ENCODE results near the gene PAIP2. TPM values are rescaled to one million over a fixed set of nuclear protein-coding genes. Genes with fewer than 3 reads are reported as not detected.
A peak's percentile ranks its signal among the peaks of the same experiment; 100 is the strongest.

PAIP2 gene
- total and polyA plus RNA-seq, 11 donors: 93.2 to 154 (median 132) TPM

- ATAC-seq (no peak), DNase-seq (no peak)
- WGBS, 4 donors: 57 to 74% (median 69%) methylated on average over 7 of the region's 7 CpGs
- no peaks in the 10 kb centered on the region for H3K27me3 ChIP-seq
- no peaks in the 10 kb centered on the region for H3K9me3 ChIP-seq
- peaks cover 0 to 28% (median 15%) of the 10 kb centered on the region in 12 donors for H3K4me1 ChIP-seq
- intact Hi-C loops (cut with DNase I): loop anchor here in 1 of 10 donors (5.0 kb wide), 1 partner anchor 60 kb away; the partner anchor contains the start of gene PAIP2
- peak overlapping the region in 7 of 12 donors; percentile 87 to 96 (median 92) for H3K27ac ChIP-seq
- no peak overlapping the region for H3K4me3 ChIP-seq
- TF ChIP-seq POLR2A (IDR thresholded peaks at IDR 0.05): no peak
- TF ChIP-seq, protein P1, sequence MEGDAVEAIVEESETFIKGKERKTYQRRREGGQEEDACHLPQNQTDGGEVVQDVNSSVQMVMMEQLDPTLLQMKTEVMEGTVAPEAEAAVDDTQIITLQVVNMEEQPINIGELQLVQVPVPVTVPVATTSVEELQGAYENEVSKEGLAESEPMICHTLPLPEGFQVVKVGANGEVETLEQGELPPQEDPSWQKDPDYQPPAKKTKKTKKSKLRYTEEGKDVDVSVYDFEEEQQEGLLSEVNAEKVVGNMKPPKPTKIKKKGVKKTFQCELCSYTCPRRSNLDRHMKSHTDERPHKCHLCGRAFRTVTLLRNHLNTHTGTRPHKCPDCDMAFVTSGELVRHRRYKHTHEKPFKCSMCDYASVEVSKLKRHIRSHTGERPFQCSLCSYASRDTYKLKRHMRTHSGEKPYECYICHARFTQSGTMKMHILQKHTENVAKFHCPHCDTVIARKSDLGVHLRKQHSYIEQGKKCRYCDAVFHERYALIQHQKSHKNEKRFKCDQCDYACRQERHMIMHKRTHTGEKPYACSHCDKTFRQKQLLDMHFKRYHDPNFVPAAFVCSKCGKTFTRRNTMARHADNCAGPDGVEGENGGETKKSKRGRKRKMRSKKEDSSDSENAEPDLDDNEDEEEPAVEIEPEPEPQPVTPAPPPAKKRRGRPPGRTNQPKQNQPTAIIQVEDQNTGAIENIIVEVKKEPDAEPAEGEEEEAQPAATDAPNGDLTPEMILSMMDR (IDR thresholded peaks at IDR 0.05): peak in 10 of 12 donors; percentile 13 to 44 (median 28)
- H3K36me3 ChIP-seq: peaks cover 0 to 12% (median 0%) of the 10 kb centered on the region in 9 donors
Measured at GRCh38 chr5:139402561-139403158, 61.0 kb downstream of the PAIP2 start.

DNA sequence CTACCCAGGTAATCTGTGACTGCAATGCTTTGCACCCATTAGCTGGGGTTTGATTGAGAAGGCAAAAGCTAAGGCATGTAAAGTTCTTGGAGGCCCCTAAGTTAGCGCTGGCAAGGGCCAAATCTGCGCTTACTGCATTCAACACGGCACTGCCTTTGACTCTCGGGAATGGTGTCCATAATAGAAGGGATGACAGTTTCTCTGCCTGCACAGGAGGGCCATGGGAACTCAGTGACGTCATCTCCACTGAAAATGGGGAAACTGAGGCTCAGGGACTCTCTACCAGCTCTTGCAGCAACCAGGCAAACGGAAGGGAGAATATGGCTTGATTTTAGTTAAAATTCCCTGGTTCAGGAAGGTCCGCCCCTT is 61.7 kb downstream of the PAIP2 start:
- no peaks in the 10 kb centered on the region for H3K27me3 ChIP-seq
- ATAC-seq: peak in 2 of 4 donors; percentile 4 to 13
- 14 to 18% (median 16%) methylated on average over 7 of the region's 7 CpGs for WGBS, 4 donors

GRCh38 chr5:139403787-139404483 is 62.3 kb downstream of the PAIP2 start, which contains the start of gene SPATA24:
SPATA24 (minus strand) TSS chr5:139404089; CDS start chr5:139404060, 29 bp downstream.
- ATAC-seq: peak; percentile 96 to 98 (median 97)
- TF ChIP-seq, protein P1 (IDR thresholded peaks at IDR 0.05): no peak
- TF ChIP-seq POLR2A (IDR thresholded peaks at IDR 0.05): peak in 1 of 2 donors; percentile 33

More for the DNA sequence above, 61.7 kb downstream of the PAIP2 start:
- intact Hi-C loops (cut with DNase I): loop anchor here in 1 of 10 donors (5.0 kb wide), 1 partner anchor 61 kb away; the partner anchor contains the start of gene PAIP2
- H3K9me3 ChIP-seq: no peaks in the 10 kb centered on the region
- no peak for TF ChIP-seq POLR2A (IDR thresholded peaks at IDR 0.05)
- TF ChIP-seq, protein P1 (IDR thresholded peaks at IDR 0.05): no peak
- peaks cover 0 to 28% (median 15%) of the 10 kb centered on the region in 12 donors for H3K4me1 ChIP-seq
- peak overlapping the region; percentile 81 to 96 (median 89) for H3K27ac ChIP-seq
- H3K4me3 ChIP-seq: peak overlapping the region; percentile 6 to 66 (median 57)
- H3K36me3 ChIP-seq: peaks cover 0 to 12% (median 0%) of the 10 kb centered on the region in 9 donors
- DNase-seq: no peak

DNA sequence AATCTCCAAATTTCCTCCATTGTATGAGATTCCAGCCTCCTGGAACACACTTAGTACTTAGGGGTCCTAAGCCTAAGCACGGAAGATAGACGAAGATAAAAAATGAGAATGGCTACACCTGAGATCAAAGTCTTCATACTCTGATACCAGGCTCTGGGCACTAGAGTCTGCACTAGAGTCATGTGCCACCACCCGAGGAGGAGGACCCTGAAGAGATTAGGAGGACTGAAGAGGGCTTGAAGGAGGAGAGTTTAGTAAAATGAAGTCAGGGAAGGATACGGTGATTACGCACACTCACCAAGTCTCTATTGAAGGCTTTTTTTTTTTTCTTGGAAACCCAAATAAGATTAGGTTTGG is 62.8 kb downstream of the PAIP2 start:
- DNase-seq (no peak), ATAC-seq (no peak)
- H3K4me1 ChIP-seq: peaks cover 0 to 28% (median 15%) of the 10 kb centered on the region in 12 donors
- H3K36me3 ChIP-seq: peaks cover 0 to 10% (median 0%) of the 10 kb centered on the region in 9 donors
- H3K27ac ChIP-seq: peak overlapping the region; percentile 81 to 96 (median 89)
- 53 to 61% (median 58%) methylated on average over 5 of the region's 5 CpGs for WGBS, 4 donors
- no peaks in the 10 kb centered on the region for H3K27me3 ChIP-seq
- no peaks in the 10 kb centered on the region for H3K9me3 ChIP-seq
- TF ChIP-seq, protein P1 (IDR thresholded peaks at IDR 0.05): no peak
- no peak for TF ChIP-seq POLR2A (IDR thresholded peaks at IDR 0.05)
- H3K4me3 ChIP-seq: peak overlapping the region in 10 of 12 donors; percentile 9 to 66 (median 58)
- intact Hi-C loops (cut with DNase I): loop anchor here in 1 of 10 donors (5.0 kb wide), 1 partner anchor 62 kb away; the partner anchor contains the start of gene PAIP2

More at GRCh38 chr5:139403787-139404483, 62.3 kb downstream of the PAIP2 start, which contains the start of gene SPATA24:
- H3K36me3 ChIP-seq: peaks cover 0 to 12% (median 0%) of the 10 kb centered on the region in 9 donors
- H3K4me1 ChIP-seq: peaks cover 0 to 28% (median 15%) of the 10 kb centered on the region in 12 donors
- no peaks in the 10 kb centered on the region for H3K9me3 ChIP-seq
- DNase-seq: peak; percentile 98 to 99 (median 98)
- 0 to 1% (median 0%) methylated on average over 28 to 41 of the region's 41 CpGs for WGBS, 4 donors
- no peaks in the 10 kb centered on the region for H3K27me3 ChIP-seq
- H3K27ac ChIP-seq: peak within 1 kb of the TSS; percentile 81 to 96 (median 89)
- intact Hi-C loops (cut with DNase I): loop anchor here in 1 of 10 donors (5.0 kb wide), 1 partner anchor 62 kb away; the partner anchor contains the start of gene PAIP2
- H3K4me3 ChIP-seq: peak within 1 kb of the TSS; percentile 6 to 66 (median 57)

Measured in heart left ventricle (tissue), 16 donors.